ENCODE data around the gene GM2A.

- TF ChIP-seq CTCF (conservative IDR thresholded peaks at IDR 0.05; ENCODE audit: low read depth, low read length) (no peak), EZH2 (IDR thresholded peaks at IDR 0.05; ENCODE audit: low read length, unreplicated experiment) (no peak)
These were observed 33.8 kb upstream of the GM2A start for GRCh38 chr5:151219138-151219537.
